NCI-H446 (cell line): ENCODE data around the gene FAM83G.
"Not testable (repeated sequence)": the region's sequence is repeated elsewhere in the genome, so short reads cannot be mapped to it uniquely, and the experiment has no call there.

Experiments used
- DNase-seq, 2 experiments: peaks; one replicate each; lab custom pipeline; 2025; lab: John Stamatoyannopoulos, UW

The FAM83G gene

DNA sequence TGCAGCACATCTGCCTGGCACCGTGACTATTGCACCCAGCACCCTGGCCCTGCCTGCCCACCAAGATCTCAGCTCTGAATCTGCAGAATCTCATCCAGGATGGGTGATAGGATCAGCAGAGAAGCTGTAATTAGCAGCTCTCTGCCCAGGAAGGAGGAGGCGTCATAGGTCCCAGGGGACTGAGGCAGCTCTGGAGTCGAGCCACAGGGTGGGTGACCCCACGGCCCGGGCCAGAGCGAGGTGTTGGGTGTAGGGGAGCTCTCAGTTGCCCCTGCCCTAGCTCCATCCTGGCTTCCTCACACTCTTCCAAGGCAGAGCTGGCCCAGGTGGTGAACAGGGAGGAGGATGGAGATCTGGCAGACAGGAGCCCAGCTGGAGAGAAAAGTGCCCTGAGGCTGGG is 18.2 kb upstream of the FAM83G start:
- DNase-seq: no peak

DNA sequence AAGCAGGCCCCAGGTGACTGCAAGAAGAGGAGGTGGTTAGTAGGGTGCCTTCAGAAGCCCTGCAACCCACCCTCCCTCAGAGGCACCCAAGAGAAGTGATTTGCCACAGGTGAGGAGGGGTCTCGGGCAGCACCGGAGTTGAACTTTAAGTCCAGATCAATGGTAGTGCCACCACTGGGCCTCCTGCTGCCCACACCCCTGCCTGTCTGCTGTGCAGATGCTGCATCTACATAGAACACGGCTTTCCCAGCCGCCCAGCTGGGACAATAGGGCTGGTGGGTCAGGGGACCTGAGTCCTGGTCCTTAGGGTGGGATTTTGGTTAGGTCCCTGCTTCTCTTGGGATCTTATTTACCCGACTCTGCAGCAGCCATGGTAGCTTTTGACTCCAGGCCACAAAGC is 17.6 kb upstream of the FAM83G start:
- DNase-seq: no peak

DNA sequence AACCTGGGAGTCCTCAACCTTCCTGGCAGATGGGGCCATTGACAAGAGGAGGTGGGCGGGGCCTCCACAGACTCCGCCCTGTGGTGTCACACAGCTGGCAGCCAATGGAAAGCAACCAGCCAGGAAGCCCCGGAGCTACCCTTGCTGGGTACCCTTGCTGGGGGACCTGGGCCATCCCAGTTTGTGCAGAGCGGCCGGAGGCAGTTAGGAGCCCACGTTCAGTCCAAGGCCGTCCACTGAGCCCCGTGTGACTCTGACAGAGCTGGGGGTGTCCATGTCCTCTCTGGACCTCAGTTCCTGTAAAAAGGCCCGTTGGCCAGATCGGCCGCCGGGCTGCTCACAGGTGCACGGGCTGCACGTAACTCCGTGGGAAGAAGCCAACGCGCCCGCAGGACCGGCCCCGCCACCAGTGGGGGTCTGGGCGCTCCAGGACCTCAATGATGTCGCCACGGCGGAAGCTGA is 17.1 kb upstream of the FAM83G start:
- no peak for DNase-seq

DNA sequence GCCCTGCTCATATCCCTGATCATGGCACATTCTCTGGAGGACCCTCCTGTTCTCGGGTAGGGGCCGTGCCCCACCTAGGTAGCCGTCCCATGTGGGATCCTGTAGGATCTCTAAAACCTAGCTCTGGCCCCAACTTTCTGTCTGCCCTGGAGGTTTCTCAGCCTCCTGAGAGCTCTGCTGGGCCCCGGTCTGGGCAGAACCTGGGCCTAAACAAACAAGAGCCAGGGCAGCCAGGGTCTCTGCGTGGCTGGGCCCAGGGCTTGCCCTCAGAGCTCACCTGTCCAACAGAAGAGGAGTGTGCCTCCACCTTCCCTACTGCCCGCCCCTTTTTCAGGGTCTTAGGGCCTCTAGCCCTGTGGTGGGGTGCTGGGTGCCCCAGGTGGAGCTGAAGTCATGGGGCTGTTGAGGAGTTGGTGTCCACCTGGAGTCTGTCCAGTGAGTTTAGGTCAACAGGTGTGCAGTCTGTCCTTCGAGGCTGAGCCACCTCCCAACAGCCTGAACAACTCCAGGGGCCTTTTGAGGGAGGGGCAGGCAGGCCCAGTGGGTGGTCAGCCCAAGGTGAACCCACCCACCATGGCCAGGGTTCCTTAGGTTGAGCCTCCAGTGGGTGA is 16.6 kb upstream of the FAM83G start:
- not testable (repeated sequence) for DNase-seq

DNA sequence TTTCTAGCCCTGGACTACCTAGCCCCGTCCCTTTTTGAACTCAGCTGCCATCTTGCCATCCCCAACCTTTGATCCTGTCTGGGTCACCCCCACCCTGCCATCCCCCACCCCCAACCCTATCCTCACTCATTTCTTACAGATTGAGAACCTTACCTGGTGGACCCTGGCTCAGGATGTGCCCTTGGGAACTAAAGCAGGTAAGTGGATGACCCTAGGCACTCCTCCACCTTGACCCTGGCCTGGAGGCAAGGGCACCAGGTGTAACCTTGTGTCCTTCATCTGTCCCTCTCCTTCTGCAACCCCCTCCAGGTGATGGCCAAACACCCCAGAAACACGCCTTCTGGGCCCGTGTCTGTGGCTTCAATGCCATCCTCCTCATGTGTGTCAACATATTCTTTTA is 15.5 kb upstream of the FAM83G start:
- DNase-seq: no peak

DNA sequence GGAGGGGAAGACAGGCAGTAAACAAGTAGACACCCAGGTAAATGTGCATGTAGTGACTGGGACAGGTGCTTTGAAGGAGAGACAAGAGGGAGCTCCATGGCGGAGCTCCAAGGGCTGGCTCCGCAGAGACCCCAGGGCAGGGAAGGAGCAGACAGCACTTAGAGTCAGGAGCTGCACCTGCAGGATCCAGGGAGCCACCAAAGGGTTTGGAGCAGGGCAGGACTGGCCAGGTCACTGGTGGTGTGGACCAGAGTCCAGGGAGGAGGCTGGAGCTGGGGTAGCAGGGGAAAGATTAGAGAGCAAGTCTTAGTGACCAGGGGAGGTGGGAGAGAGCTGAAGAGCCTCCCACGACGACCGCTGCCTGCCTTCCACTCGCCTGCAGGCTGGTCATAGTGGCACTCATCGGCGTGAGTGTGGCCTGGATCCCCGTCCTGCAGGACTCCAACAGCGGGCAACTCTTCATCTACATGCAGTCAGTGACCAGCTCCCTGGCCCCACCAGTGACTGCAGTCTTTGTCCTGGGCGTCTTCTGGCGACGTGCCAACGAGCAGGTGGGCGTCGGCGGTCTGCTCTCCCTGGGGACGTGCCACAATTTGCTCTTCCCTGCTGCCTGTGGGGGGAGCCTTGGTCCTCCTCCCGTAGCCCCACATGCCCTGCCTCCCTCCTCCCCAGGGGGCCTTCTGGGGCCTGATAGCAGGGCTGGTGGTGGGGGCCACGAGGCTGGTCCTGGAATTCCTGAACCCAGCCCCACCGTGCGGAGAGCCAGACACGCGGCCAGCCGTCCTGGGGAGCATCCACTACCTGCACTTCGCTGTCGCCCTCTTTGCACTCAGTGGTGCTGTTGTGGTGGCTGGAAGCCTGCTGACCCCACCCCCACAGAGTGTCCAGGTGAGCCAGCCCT is 14.7 kb upstream of the FAM83G start:
- DNase-seq: peak in 1 of 2 experiments; percentile 11

DNA sequence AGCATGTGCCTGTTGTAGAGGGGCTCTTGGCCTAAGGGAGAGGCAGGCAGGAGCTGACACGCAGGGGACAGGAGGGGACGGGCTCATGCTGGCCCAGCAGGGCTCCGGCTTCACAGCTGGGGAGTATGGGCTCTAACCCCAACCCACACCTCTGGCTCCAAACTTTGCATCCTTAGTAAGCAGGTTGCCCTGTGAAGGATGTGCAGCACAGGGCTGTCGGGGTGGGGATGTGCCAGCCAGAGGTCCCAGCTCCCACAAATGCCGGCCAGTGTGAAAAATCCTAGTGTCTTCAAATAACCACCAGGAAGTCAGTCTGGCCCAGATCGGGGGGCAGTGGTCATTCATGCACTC is 14.0 kb upstream of the FAM83G start:
- no peak for DNase-seq

DNA sequence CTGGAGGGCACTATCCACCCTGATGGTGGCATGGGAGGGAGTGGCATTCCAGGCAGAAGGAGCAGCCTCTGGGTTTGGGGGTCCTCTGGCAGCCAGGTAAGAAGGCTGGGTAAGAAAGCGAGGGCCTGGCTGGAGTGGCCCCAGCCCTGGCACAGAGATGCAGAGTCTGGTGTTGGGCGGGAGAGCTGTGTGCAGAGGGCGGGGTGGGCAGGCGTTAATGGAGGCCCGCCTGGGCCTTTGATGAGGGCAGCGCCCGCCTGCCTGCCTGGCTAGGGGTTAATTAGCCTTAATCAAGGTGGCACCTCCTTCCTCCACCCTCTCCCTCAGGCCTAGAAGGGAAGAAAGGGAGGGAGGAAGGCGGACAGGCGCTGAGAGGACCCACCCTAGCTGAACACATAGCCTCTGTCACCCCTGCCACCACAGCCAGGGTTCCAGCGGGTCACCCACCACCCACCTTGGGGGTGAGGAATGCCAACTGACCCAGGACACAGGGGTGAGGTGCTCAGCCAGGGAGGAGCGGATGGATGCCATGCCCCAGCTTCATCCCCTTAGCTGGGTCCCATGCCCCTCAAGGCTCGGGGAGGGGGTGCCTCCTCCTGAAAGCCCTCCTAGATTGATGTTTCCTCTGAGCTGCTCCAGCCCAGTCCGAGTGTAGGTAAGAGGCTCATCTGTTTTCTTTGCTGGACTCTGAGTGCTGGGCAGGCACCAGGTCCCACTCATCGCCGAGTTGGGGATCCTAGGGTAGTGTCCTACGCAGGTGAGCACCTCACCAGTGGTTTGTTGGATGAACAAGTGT is 13.4 kb upstream of the FAM83G start:
- DNase-seq: no peak

DNA sequence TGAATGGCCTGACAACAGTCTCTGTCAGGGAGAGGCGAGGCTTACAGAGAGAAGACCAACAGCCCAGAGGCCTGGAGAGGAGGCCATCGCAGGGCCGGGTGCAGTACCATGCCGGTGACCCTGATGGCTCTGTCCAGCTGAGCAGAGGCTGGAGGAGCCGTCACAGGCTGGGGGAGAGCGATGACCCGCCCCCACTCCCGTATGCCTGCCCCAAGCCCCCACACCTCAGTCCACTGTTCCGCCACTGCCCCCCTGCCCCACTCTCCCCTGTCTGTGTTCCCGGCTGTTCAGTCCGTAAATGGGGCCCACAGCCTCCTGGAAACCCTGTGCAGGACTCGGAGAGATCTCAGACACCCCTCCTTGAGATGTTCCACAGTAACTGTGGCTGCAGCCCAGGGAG is 12.8 kb upstream of the FAM83G start:
- DNase-seq: no peak

DNA sequence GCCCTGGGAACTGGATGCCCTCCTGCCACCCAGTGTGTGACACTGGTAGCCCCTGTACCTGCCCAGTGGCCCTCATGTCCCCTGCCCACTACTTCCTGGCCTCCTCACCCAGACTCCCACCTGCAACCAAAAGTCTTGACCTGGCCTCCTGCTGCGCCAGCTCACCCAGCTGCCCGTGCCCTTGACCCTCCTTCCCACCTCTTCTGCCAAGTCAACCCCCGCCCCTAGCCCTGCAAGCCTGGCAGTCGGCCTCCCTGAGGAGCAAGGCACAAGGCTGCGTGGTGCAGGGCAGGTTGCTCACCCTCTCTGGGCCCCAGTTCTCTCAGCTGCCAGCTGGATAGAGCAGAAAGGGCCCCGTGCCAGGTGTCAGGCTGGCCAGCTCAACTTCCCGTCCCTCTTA is 12.3 kb upstream of the FAM83G start:
- no peak for DNase-seq

DNA sequence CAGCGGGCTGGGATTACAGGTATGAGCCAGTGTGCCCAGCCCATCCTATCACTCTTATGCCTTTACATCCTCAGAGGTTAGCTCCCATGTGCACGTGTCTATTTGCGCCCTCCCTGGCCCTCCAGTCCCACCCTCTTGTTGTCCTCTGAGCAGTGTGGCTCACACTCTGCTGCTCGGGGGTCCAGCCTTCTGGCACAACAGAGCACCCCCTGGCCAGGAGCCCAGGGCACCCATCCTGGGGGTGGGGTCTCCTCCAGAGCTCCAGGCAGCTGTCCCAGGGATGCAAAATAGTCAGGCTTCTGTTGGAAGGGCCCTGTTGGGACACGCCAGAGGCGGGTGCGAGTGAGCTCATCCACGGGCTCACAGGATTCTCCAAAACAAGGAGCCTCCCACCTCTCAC is 11.7 kb upstream of the FAM83G start:
- DNase-seq: no peak

DNA sequence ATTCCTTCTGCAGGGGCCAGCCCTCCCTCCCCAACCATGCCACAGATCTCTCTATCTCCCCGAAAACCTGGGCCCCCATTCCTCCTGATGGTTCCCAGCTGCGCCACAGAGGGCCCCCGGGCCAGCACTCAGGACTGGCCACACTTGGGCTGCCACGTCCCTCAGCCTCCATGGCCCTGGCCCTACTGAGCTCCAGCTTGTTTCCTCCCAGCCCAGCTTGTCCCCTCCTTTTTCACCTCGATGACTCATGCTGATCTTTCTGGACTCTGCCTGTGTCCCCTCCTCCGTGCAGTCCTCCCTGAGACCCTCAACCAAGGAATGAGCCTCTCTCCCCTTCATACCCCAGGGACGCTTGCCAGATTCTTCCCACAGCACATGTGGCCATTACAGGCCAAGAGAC is 10.9 kb upstream of the FAM83G start:
- no peak for DNase-seq

DNA sequence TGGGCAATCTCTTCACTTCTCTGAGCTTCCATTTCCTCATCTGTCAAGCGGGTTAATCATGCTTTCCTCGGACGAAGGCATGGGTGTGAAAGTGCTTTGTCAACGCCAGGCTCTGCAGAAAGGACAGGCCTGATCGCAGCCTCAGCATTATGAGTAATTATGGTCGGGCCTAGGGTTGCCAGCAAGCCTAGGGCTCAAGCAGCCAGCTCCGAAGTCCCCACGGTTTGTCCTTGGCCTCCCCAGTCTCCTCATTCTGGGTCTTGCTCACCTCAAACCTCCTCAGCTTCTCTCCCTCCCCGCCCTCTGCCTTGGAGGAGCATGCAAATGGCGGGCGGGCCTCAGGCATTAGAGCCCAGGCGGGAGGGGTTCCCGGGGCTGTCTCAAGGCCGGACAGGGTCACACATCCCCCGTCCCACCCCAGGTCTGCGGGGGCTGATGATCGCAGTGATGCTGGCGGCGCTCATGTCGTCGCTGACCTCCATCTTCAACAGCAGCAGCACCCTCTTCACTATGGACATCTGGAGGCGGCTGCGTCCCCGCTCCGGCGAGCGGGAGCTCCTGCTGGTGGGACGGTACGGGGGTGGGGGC is 10.2 kb upstream of the FAM83G start:
- DNase-seq: no peak

DNA sequence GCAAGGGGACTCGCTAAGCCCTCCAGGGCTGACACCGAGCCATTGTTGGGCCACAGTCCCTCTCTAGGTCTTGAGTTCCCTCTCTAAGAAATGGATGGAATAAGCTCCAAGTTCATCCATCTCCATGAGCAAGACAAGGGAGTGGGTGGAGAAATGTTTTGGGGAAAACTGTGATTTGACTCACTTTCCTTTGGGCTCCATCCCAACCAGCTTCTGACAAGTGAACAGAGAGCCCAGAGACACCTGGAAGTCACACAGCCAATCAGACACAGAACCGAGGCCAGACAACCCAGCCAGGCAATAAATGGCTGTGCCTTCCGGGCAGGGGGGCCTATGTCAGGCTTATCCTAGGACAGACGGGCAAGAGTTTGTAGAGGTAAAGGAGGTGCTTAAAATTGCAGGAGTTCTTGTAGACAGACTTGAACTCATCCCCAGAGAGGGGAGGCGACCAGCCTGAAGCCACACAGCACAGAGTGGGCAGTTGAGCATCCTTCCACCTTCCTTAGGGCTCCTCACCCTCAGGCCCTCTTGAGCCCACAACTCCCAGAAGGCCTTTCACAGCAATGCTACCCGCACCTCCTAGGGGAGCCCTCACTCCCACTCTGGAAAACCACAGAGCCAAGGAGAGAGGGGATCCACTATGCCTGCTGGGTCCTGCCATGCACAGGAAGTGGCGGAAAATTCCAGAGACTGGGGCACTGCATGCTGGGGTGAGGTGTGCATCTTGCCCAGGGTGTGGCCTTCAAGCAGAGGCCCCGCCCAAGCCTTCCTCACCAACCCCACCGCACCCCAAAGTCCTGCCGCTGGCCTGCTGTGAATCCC is 9.5 kb upstream of the FAM83G start:
- no peak for DNase-seq

DNA sequence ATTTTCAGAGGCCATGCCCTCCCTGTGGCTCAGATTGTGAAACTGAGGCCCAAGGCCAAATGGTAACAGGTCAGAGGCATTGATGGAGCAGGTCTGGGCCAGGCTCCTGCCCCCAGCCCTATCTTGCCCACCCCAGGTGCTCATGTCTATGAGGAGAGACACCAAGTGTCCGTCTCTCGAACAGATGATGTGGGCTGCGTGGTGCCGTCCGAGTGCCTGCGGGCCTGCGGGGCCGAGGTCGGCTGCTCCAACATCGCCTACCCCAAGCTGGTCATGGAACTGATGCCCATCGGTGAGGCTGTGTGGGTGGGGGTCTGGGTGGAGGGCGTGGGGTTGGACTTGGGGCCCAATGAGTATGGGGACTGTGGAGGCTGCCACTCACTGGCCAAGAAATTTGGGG is 8.7 kb upstream of the FAM83G start:
- DNase-seq: no peak

DNA sequence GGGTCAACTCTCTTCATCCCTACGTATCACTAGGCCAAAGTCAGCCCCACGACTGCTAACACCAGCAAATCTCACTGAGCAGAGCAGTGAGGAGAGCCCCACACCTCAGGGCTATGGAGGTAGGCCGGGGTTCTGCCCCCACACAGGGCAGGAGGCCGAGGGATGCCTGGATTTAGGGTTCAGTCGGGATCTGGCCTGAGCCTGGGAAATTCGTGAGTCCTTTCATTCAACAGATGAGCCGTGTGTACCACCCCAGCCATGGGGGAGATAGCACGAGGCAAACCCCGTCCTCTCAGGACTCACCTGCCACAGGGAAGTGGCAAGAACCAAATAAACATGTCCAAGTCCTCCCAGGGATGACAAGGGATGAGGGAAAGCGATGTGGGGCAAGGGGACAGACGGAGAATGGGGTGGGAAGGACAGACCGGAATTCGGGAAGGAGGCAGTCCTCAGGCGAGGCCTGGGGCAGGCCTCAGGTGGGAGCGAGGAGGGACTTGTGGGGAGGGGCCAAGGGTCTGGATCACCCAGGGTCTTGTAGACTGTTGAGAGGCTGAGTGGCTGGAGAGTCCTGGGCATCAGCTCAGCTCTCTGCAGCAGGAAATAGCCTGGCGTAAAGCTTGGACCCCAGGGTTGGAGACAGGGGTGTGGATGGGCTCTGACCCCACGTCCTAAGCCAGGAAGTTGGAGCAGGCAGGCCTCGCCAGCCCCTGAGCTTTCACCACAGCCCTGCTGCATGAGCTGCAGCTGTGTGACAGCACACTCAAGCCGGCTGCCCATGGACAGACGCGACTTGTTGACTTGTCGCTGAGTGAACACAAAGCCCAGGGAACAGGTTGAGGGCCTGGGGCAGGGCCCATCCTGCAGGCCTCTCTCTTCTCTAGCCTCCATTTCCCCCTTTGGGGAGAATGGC is 7.9 kb upstream of the FAM83G start:
- no peak for DNase-seq

DNA sequence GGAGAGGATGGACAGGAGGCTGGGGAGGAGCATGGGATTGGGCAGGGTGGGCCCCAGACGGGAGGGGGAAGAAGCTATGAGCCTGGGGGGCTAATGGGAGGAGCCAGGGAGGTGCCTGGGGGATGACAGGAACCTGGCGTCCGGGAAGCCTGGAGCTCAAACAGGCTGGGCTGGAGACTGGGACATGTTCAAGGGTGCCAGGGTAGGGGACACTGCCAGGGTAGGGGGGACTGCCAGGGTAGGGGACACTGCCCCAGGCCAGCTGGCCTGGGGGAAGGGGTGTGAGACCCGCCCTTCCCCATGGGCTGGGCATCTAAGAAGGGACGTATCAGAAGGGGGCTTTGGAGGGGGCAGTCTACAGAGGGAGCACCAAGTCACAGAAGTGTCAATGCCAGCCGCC is 7.0 kb upstream of the FAM83G start:
- DNase-seq: no peak

DNA sequence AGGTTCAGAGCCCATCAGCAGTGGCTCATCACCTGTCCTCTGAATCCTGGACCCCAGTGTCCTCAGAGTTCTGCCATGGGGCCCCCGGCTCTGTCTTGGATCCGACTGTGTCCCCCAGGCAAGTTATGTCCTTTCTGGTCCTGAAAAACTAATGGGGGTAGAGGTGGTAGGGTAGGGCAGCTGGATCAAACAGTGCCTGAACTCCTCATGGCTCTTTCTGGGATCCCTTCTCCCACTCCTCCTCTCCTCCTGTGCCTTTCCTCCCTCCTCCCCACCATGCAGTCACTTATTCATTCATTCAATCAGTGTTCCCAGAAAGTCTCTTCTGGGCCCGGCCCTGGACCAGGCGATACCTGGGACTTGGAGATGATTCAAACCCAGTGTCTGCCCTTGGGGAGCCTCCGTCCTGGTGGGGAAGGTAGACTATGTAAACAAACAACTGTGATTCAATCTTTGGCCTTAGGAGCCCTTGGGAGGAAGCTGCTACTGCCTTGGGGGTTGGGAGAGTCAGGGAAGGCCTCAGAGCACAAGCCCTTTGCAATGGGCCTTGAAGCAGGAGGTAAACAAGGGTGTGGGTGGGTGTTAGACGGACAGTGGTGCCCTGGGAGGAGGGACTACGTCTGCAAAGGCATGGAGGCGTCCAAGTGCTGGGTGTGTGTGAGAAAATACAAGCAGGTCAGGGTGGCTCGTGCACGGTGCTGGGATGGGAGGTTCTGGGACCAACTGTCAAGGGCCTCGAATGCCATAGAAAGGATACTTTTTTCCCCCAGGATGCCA is 6.4 kb upstream of the FAM83G start:
- no peak for DNase-seq

DNA sequence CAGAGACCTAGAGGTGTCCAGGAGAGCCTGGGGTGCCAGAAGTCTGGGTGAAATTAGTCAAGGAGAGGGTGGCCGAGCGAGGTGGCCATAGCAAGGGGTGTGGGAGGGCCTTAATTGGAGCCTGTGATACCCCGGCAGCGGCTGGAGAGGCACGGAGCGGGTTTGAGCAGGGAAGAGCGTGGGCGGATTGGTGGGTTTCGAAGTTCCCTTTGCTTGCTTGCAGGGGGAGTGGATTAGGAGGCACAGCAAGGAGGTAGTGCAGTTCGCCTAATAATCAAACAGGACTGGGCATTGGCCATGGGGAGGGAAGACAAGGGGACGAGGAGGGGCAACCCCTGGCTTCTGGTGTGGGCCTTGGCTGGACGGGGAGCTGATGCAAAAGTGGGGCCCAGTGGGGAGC is 5.4 kb upstream of the FAM83G start:
- DNase-seq: no peak

DNA sequence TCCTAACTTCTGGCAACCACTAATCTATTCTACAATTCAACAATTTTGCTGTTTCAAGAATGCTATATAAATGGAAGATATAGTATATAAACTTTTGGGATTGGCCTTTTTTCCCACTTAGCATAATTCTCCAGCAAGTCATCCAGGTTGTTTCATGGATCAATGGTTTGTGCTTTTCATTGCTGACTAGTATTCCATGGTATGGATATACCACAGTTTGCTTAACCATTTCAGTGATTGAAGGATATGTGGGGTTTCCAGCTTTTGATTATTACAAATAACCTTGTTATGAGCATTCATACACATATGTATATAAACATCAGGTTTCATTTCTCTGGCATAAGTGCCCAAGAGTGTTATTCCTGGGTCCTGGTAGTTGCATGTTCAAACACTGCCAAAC is 2.1 kb upstream of the FAM83G start:
- no peak for DNase-seq
